OCI-LY3 (cell line): Measurements from ENCODE around the gene PPL.

ENCODE experiments used
- EZH2phosphoT487 ChIP-seq: fragments of 200-600 bp; shearing (Covaris generic); IDR thresholded peaks from 2 replicates; pipeline ENCODE4 v1.6.1; 2018; ENCODE audit warnings: antibody characterized with exemption, mixed run types, low read depth
- TF ChIP-seq, protein P1 (sequence below): fragments of 200-600, 300-600 bp; sonication (generic); IDR thresholded peaks from 2 replicates; pipeline ENCODE4 v1.5.1; 2014; ENCODE audit warnings: antibody characterized with exemption, low read length, low read depth

GRCh38 chr16:4868535-4868934 lies 68.4 kb downstream of the PPL start:
- TF ChIP-seq, protein P1, sequence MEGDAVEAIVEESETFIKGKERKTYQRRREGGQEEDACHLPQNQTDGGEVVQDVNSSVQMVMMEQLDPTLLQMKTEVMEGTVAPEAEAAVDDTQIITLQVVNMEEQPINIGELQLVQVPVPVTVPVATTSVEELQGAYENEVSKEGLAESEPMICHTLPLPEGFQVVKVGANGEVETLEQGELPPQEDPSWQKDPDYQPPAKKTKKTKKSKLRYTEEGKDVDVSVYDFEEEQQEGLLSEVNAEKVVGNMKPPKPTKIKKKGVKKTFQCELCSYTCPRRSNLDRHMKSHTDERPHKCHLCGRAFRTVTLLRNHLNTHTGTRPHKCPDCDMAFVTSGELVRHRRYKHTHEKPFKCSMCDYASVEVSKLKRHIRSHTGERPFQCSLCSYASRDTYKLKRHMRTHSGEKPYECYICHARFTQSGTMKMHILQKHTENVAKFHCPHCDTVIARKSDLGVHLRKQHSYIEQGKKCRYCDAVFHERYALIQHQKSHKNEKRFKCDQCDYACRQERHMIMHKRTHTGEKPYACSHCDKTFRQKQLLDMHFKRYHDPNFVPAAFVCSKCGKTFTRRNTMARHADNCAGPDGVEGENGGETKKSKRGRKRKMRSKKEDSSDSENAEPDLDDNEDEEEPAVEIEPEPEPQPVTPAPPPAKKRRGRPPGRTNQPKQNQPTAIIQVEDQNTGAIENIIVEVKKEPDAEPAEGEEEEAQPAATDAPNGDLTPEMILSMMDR, result no peak
- TF ChIP-seq EZH2phosphoT487, result no peak
